Fibroblast of lung (primary cell): ENCODE results near the gene LEPROT. TPM values are rescaled to one million over a fixed set of nuclear protein-coding genes. Genes with fewer than 3 reads are reported as not detected.

Source experiments
- DNase-seq, 2 donors: peaks; one replicate each; pipeline versions ENCODE4 v3.0.0 to v3.0.0-alpha.2; 2010; ENCODE audit warnings: low read depth in 2 of 2
- H2AFZ ChIP-seq: 2 replicates; pipeline ENCODE4 v1.5.1; 2012; ENCODE audit warnings: low read length, control low read depth, inconsistent platforms
- H3K27ac ChIP-seq: 2 replicates; pipeline ENCODE4 v1.5.1; 2011; ENCODE audit warnings: low read length, control low read depth; ENCODE audit not compliant: insufficient read depth
- H3K27me3 ChIP-seq: 2 replicates; pipeline ENCODE4 v1.5.1; 2011; ENCODE audit warnings: mild to moderate bottlenecking, low read length; ENCODE audit not compliant: control insufficient read depth, insufficient read depth
- H3K36me3 ChIP-seq: 2 replicates; pipeline ENCODE4 v1.5.1; 2011; ENCODE audit warnings: low read length; ENCODE audit not compliant: control insufficient read depth, insufficient read depth
- H3K4me1 ChIP-seq: 2 replicates; pipeline ENCODE4 v1.5.1; 2011; ENCODE audit warnings: low read length; ENCODE audit not compliant: control insufficient read depth, insufficient read depth; ENCODE audit errors: extremely low read depth
- H3K4me2 ChIP-seq: 2 replicates; pipeline ENCODE4 v1.5.1; 2011; ENCODE audit warnings: low read length, control low read depth; ENCODE audit not compliant: insufficient read depth; ENCODE audit errors: extremely low read depth
- H3K4me3 ChIP-seq, 4 experiments: fragments of 200-600 bp in 1 of 4; sonication (generic) in 1 of 4; replicated peaks in 1 of 4; 2 replicates each; pipeline ENCODE4 v1.5.1; 2011 to 2016; ENCODE audit warnings: low read length in 4 of 4, low read depth in 3 of 4, mild to moderate bottlenecking in 3 of 4, control low read depth in 2 of 4, inconsistent platforms in 1 of 4, mixed read lengths in 1 of 4; ENCODE audit not compliant: insufficient read depth in 1 of 4; ENCODE audit errors: control extremely low read depth in 1 of 4
- H3K79me2 ChIP-seq: 2 replicates; pipeline ENCODE4 v1.5.1; 2012; ENCODE audit warnings: mild to moderate bottlenecking, low read length, inconsistent platforms; ENCODE audit not compliant: control insufficient read depth, insufficient read depth
- H3K9ac ChIP-seq: 2 replicates; pipeline ENCODE4 v1.5.1; 2011; ENCODE audit warnings: mild to moderate bottlenecking, low read length, control low read depth; ENCODE audit not compliant: insufficient read depth
- H3K9me3 ChIP-seq: 2 replicates; pipeline ENCODE4 v1.5.1; 2012; ENCODE audit warnings: low read depth, low read length; ENCODE audit not compliant: control insufficient read depth, insufficient read depth
- H4K20me1 ChIP-seq: 2 replicates; pipeline ENCODE4 v1.5.1; 2011; ENCODE audit warnings: low read length; ENCODE audit not compliant: control insufficient read depth, insufficient read depth; ENCODE audit errors: extremely low read depth
- CTCF ChIP-seq, 2 donors: IDR thresholded peaks in 1 of 2; conservative IDR thresholded peaks in 1 of 2; 1 replicate in 1 of 2; 2 replicates in 1 of 2; pipeline ENCODE4 v1.5.1; 2011 to 2012; ENCODE audit warnings: low read length in 2 of 2, control low read depth in 1 of 2, inconsistent platforms in 1 of 2, low read depth in 1 of 2, mild to moderate bottlenecking in 1 of 2
- EZH2 ChIP-seq: IDR thresholded peaks from 2 replicates; pipeline ENCODE4 v1.5.1; 2012; ENCODE audit warnings: low read length, control low read depth, mild to moderate bottlenecking; ENCODE audit errors: missing control alignments
- polyA plus RNA-seq, 2 donors: library from polyadenylated mRNA; depleted of rRNA in 1 of 2; stranded (reverse) in 1 of 2; unstranded in 1 of 2; fragments of >200 nt; gene quantifications; 2 replicates each; pipeline ENCODE4 v1.2.1, GENCODE V29; 2011 to 2012; ENCODE audit warnings: missing spikeins in 1 of 2
- total RNA-seq: library from RNA; depleted of rRNA; stranded (reverse); fragments of >200 nt; gene quantifications from 2 replicates; pipeline ENCODE4 v1.2.1, GENCODE V29; 2014

The LEPROT gene
- total and polyA plus RNA-seq, 2 donors (not counting 1 experiment from before 2014, with no cell fraction given) = 37.5 to 101 TPM

DNA sequence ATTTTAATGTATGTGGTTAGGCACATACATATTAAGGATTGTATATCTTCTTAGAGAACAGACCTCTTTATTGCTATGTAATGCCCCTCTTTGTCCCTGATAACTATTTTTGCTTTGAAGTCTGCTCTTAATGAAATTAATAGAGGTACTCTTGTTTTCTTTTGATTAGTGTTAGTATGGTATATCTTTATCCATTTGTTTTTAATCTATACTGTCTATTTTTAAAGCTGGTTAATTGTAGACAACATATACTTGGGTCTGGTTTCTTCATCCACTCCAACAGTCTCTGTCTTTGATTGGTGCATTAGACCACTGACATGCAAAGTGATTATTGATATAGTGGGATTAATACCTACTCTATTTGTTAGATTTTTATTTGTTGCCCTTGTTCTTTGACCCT lies 36.0 kb downstream of the LEPROT start:
- H3K9me3 ChIP-seq = no peaks in the 10 kb centered on the region
- no peak overlapping the region for H3K4me3 ChIP-seq
- H2AFZ ChIP-seq = no peak overlapping the region
- no peak for DNase-seq
- no peaks in the 10 kb centered on the region for H3K27me3 ChIP-seq
- H4K20me1 ChIP-seq = no peaks in the 10 kb centered on the region
- H3K79me2 ChIP-seq = no peaks in the 10 kb centered on the region
- H3K36me3 ChIP-seq = no peaks in the 10 kb centered on the region
- H3K4me1 ChIP-seq = no peaks in the 10 kb centered on the region
- H3K9ac ChIP-seq = no peak overlapping the region
- H3K4me2 ChIP-seq = no peak overlapping the region
- no peak overlapping the region for H3K27ac ChIP-seq
- no peak for TF ChIP-seq CTCF (conservative IDR thresholded peaks at IDR 0.05 in 1 of 2, IDR thresholded peaks at IDR 0.05 in 1 of 2; ENCODE audit: low read depth in 1 of 2, low read length in 2 of 2)
- no peak for TF ChIP-seq EZH2

DNA sequence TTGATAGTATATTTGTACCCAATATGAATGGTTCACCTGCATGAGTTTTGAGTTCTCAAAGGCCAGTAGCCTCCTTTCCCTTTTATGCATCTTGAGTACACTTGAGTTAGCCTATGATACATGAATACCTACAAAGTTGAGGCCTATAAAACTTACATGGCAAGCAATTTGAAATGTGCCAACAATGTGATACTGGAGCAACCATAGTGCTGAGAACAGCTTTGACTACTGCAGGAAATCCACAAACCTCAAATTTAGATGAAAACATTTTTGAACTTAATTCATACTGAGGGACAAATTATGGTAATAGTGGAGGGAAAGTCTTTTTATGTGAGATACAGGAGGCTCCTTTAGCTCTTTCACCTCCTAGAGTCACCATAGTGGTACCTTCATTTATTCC lies 37.4 kb downstream of the LEPROT start:
- Histone ChIP-seq H2AFZ (no peak overlapping the region), H3K79me2 (no peaks in the 10 kb centered on the region), H4K20me1 (no peaks in the 10 kb centered on the region), H3K9ac (no peak overlapping the region), H3K36me3 (no peaks in the 10 kb centered on the region), H3K4me1 (no peaks in the 10 kb centered on the region), H3K9me3 (no peaks in the 10 kb centered on the region), H3K27me3 (no peaks in the 10 kb centered on the region), H3K4me3 (no peak overlapping the region), H3K27ac (no peak overlapping the region), H3K4me2 (no peak overlapping the region)
- no peak for TF ChIP-seq EZH2
- TF ChIP-seq CTCF (conservative IDR thresholded peaks at IDR 0.05 in 1 of 2, IDR thresholded peaks at IDR 0.05 in 1 of 2; ENCODE audit: low read depth in 1 of 2, low read length in 2 of 2) = no peak
- DNase-seq = no peak

DNA sequence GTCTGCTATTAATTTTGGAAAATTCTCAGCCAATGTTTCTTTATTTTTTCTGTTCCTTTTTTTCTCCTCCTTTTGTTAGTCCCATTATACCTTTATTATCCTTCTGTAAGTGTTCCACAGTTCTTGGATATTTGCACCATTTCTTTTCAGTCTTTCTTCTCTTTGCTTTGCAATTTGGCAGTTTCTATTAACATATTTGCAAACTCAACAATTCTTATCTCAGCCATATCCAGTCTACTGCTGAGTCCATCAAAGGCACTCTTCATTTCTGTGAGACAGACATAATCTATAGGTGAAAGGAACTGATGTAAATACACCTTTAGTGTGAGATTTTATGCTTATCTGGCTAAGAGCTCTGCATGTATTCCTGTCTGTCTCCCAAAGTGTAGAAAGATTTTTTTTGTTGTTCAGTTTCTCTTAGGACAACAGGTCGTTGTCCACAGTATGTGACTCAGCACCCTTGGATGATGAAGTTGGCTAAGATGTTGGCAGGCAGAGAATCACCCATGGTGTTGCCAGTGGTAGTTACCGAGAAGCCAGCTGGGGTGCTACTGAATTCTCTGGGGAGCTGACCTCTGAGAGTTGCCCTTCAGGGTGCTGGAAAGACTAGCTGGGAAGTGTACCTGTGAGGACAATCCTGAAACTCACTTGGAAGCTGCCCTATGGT lies 38.4 kb downstream of the LEPROT start:
- Histone ChIP-seq H3K4me1 (no peaks in the 10 kb centered on the region), H3K36me3 (no peaks in the 10 kb centered on the region), H3K4me2 (no peak overlapping the region), H3K9me3 (no peaks in the 10 kb centered on the region), H3K27ac (no peak overlapping the region), H4K20me1 (no peaks in the 10 kb centered on the region), H3K4me3 (no peak overlapping the region), H3K9ac (no peak overlapping the region), H3K27me3 (no peaks in the 10 kb centered on the region), H2AFZ (no peak overlapping the region), H3K79me2 (no peaks in the 10 kb centered on the region)
- no peak for DNase-seq
- TF ChIP-seq EZH2 (no peak), CTCF (conservative IDR thresholded peaks at IDR 0.05 in 1 of 2, IDR thresholded peaks at IDR 0.05 in 1 of 2; ENCODE audit: low read depth in 1 of 2, low read length in 2 of 2) (no peak)
